Stimulated activated CD4-positive, alpha-beta T cell treated with anti-CD3 and anti-CD28 coated beads, Interleukin-4, amount 100 ng/mL, for 24 hours (primary cell): ENCODE data around the gene SERPINB13.

ENCODE experiments used
- DNase-seq: peaks from one replicate; pipeline ENCODE4 v3.0.0-alpha.2; 2020

The SERPINB13 gene, protein sequence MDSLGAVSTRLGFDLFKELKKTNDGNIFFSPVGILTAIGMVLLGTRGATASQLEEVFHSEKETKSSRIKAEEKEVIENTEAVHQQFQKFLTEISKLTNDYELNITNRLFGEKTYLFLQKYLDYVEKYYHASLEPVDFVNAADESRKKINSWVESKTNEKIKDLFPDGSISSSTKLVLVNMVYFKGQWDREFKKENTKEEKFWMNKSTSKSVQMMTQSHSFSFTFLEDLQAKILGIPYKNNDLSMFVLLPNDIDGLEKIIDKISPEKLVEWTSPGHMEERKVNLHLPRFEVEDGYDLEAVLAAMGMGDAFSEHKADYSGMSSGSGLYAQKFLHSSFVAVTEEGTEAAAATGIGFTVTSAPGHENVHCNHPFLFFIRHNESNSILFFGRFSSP

GRCh38 chr18:63586966-63587365 is at the start of gene SERPINB13:
SERPINB13 (plus strand) TSS chr18:63587343; CDS start chr18:63588668, 1,325 bp downstream.
- DNase-seq: no peak

- DNase-seq: no peak
These were observed 47.1 kb upstream of the SERPINB13 start for GRCh38 chr18:63539904-63540510.

DNA sequence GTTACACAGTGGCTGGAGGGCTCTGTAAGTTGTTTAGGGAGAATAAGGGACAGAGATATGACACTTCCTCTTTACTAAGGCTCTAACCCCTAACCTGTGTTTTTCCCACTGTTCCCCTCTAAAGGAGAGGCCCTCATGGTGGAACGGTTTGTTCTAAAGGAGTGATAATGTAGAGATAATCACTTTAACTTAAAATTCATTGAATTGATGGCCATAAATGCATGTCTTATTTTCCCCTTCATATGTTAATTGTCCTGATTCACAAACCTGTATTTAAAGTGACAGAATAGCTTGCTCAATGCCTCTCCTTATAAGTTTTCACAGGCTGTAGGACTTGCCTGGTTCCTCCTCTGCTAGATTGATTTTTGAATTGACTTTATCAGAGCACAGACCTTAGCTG is 45.1 kb upstream of the SERPINB13 start, which contains the start of gene SERPINB12:
Gene SERPINB12 (plus strand): TSS at position 301 of the 400 bp plus-strand sequence. CDS start 13,791 bp downstream, outside the sequence.
- no peak for DNase-seq

DNA sequence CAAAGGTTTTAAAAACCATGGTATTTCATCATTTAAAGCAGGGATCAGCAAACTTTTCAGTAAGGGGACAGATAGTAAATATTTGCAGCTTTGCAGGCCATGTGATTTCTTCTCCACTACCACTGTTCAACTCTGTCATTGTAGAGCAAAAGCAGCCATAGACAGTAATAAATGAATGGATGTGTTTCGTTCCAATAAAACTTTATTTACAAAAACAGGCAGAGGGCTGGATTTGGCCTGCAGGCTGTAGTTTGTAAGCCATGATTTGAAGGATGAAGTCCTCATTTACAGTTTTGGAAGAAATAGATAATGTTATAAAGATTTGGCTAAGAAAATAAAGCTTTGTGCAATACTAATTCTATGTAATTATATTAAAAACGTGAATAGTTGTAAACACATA is 43.1 kb upstream of the SERPINB13 start:
- no peak for DNase-seq

- no peak for DNase-seq
These were observed 42.1 kb upstream of the SERPINB13 start for GRCh38 chr18:63545000-63545399.

DNA sequence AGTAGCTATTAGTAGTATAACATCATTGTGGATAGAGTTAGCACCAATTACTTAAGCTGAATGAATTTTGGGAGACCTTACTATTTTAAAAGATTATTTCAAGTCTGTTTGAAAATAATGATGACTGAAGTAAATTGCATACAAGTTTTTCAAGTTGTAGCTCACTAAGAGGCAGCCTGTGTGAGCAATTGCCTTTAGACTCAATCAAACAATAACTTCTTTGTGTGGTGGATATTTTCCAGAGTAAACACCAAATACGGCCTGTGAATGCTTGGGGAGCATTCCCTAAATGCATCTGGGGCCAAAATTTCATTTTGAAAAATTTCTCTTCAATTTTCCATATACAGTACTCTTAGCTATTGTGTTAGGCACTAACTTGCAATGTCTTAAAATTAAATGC is 37.1 kb upstream of the SERPINB13 start:
- DNase-seq: no peak

- DNase-seq: no peak
These were observed 35.4 kb upstream of the SERPINB13 start for GRCh38 chr18:63551769-63552168.

DNA sequence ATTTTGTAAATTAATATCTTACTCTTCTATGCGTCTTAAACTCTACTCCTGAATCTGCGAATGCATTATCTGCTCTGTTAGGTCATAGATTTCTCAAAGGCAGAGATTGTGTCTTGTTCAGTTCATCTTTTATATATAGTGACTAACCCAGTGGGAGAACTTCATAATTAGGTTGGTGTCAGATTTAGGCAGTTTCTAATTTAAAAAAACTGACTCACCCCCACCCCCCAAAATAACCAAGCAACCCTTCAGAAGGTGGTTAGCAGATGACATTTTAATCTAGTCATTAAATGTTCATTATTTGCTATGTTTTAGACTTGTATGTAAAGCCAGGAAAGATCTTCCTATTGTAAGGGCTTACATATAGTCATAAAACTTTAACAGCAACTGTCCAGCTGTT is 34.6 kb upstream of the SERPINB13 start:
- DNase-seq: no peak

DNA sequence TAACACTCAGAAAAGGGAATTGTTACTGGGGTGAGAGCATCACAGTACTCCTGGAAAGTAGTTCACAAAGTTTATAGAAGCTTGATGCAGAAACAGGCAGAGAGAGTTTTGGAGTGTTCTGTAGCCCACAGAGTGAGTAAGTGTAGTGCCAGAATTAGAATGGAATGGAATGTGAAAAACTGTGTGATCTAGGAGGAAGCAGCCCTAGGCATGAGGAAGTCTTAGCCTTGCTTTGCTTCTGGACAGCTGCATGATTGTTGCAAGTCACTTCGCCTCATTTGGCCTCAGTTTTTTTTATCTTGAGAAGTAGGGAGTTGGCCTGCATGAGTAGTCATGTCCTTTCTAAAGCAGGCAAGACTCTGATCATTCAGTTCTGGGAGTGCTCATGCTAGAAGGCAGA is 34.1 kb upstream of the SERPINB13 start:
- no peak for DNase-seq

DNA sequence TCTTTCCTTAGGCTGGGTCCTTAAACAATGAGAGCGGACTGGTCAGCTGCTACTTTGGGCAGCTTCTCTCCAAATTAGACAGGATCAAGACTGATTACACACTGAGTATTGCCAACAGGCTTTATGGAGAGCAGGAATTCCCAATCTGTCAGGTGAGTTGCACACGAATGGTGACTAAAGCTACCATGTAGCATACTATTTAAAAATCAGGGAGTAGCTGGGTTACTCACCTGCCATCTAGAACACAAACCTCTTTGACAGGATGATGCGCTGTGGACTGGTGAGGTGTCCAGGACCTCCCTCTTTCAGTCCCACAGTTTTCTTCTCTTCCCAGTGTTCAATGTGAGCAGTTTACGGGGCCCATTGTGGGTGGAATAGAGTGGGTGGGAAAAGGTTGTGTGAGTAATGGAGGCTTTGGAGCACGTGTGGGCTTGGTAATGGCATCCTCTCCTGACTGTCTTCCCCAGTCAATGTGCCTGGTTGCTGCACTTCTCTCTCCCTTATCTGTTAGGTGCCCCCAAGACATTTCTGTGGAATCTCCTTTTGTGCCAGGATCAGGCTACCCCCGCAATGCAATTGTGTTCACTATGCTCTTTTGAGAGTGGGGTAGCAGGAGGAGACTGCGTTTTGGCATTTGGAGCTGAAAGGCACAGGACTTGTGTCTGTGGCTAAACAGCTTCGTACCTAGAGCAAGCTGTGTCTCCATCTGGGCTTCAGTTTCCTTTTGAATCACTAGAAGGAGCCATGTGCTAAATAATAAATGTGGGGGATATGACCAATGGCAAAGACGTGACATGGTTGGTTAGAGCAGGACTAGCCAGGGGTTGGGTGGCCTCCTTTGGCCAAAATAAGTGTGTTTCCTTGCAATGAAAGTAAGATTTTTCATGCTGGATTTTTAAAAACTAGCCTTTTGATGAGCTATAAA is 27.3 kb upstream of the SERPINB13 start:
- DNase-seq: no peak

DNA sequence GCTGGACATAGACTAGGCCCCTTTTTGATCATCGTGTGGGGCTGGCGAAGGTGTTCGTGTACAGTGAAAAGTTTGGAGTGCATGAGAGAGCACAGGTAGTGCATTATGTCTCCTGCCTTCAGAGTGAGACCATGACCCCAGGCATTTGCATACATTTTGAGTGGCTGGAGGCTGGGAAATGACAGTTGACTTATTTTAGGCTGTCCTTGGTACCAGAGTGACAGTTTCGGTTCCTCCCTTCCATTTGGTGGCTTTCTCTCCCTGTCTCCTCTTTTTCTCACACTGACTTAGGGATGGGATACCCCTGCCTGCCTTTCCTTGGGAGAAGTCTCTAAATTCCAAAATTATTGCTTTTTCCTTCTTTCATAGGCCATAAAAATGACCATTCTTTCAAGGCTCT is 24.9 kb upstream of the SERPINB13 start:
- DNase-seq: no peak

- no peak for DNase-seq
These were observed 23.1 kb upstream of the SERPINB13 start for GRCh38 chr18:63564021-63564420.

DNA sequence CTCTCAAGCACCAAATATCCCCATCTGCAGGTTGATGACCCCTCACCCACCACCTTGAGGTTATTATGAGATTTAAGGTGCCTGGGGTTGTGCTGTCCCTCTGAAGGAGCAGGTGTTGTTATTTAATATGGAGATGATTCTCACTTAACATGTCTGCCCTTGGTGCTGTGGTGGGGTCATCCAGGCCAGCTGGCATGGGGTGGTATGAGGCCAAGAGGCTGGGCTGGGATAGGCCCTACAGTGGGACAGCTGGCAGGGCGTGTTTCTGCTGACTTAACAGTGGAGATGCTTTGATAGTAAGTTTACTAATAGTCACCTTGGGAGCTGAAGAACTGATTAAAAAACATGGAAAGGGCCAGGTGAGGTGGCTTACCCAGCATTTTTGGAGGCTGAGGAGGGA is 22.6 kb upstream of the SERPINB13 start:
- DNase-seq: no peak

GRCh38 chr18:63567276-63567675 is 19.9 kb upstream of the SERPINB13 start:
- DNase-seq: no peak

- no peak for DNase-seq
These were observed 19.3 kb upstream of the SERPINB13 start for GRCh38 chr18:63567825-63568224.

DNA sequence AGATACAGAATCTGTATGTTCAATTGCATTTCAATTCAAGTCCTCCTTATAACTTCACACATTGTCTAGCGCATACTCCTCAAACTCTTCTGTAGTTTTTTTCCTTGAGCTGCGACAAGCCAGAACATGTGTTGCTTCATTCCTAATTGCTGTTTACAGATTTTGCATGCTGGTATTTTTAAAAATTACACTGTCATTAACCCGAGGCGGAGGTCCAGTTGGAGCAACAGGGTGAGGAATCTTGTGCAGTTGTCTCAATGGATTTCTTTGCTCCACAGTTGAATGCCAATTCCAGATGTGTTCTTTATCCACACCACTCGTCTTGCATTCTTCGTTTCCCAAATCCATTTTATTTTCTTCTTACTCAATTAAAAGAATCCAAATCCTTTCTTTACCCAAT is 16.4 kb upstream of the SERPINB13 start:
- no peak for DNase-seq

- DNase-seq: no peak
These were observed 11.5 kb upstream of the SERPINB13 start for GRCh38 chr18:63575681-63576080.

- DNase-seq: no peak
These were observed 8.7 kb upstream of the SERPINB13 start for GRCh38 chr18:63578357-63578958.

- no peak for DNase-seq
These were observed 7.5 kb upstream of the SERPINB13 start for GRCh38 chr18:63579616-63580015.

DNA sequence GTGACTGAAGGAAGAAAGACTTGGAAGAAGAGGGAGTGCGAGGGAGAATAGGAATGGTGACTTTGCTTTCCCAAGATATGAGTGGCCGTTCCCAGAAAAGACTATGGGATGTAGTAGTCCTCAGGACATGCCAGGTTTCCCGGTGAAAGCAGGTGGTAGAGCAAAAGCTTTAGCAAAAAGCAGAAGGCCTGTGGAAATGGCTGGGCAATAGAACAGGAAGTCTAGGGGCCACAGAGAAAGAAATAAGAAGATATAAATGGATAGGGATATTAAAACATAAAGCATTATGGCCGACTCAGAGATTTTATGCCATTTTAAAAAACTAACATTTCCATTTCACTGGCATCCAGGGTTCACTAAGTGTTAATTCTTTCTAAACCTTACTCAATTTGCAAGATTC is 1.2 kb upstream of the SERPINB13 start:
- DNase-seq: no peak

DNA sequence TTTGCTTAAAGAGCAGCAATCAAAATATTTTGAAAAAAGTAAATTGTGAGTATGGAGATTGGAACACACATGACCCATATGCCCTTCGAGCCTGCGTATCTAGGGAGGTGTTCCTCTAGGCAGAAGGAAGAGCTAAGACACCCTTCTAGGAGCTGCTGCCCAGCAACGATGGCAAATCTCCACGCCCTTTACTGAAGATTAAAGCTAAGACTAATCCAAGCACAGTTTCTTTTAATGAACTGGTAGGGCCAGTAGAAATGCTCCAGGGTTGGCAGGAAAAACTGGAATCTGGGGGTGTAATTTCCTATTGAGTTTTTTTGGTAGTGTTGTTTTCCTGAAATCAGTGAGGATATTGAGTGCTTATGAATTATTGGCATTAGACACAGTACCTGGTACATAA is 712 bp upstream of the SERPINB13 start:
- DNase-seq: no peak

DNA sequence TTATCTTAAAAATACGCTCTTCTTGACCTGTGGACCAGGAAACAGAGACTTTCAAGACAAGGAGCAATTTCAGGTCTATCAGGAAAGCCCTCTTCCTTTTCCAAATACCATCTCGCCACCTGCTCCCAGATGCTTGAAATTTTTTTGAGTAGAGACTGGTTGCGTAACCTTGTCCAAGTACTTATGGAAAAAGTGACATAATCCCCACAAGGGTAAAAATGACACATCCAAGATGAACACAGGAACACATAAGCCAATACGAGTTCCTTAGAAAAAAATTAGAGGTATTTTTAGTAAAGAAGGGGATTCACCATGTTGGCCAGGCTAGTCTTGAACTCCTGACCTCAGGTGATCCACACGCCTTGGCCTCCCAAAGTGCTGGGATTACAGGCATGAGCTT is 1.8 kb downstream of the SERPINB13 start:
- no peak for DNase-seq

DNA sequence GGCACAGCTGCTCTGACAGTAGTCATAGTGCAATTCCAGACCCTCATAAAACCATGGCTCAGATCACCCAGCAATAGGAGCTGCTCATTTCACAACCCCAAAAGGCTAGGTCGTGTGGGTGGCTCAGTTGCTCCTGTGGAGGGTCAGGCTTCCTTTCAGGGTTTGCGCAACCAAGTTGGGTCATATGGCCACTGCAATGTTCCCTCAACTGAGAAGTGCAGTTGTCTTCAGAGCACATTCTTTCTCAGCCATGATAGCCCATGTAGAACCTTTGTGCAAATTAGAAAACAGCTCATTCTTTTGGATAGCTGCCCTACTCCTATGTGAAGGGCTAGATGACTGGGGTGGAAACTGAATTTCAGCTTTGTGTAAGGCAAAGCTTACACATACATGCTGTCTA is 3.2 kb downstream of the SERPINB13 start:
- no peak for DNase-seq
